HG02981 (cell line): ENCODE data around the gene CDS2.

Experiments used
- ATAC-seq: cut with Tn5 transposase; IDR thresholded peaks from one replicate; pipeline ENCODE4 v1.9.1; 2021; ENCODE audit warnings: mild to moderate bottlenecking, moderate library complexity; ENCODE audit not compliant: unreplicated experiment

The CDS2 gene

DNA sequence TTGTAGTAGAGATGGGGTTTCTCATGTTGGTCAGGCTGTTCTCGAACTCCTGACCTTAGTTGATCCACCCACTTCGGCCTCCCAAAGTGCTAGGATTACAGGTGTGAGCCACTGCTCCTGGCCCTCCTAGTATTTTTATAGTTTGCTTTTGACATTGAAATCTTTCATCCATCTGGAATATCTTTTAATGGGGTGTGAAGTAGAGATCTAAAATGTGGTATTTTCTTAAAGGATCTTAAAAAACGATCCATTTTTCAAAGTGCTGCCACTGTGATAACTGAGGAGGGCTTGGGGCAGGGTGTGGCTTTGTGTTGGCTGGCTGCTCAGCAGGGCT, 23.1 kb downstream of the CDS2 start:
- ATAC-seq, result no peak

DNA sequence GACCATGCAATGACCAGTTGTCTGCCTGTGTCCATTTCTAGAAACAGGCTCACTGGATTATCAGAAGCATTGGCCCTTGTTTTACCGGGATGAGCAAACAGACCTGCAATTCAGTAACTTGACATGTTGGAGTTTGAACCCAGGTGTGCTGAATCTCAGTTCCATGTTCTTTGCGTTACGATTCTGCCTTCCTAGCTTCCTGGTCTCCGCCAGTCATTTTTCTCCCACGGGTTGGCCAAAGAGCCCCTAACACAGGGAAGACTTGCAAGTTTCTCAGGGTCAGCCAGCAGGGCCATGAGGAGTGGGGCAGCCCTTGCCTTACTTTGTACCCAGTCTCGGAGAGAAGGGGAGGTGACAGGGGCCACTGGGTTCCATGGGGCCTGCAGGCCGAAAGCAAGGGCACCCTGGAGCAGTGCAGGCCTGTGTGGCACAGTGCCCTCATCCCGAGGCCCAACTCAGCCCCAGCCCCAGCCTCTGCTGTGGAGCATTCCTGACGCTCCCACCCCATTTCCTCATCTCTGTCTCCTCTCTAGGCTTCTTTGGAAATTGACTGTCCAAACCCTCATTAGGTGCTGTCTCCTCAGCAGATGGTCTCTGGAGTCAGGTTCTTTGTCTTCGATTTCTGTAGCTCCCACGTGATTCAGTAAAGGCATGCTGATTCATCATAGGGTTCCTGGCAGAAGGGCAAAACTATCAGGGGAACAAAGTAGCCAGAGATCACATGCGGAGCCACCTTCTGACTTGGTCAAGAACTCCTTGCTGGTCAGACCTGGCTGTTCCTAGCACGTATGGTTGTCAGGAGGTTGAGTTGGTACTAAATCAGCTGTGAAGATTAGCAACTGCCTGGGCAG, 23.6 kb downstream of the CDS2 start:
- ATAC-seq, result no peak

- ATAC-seq, result no peak
Observed at GRCh38 chr20:5153152-5153467, 26.3 kb downstream of the CDS2 start.

- no peak for ATAC-seq
Observed at GRCh38 chr20:5153612-5154542, 27.1 kb downstream of the CDS2 start.

- no peak for ATAC-seq
Observed at GRCh38 chr20:5154543-5154925, 27.7 kb downstream of the CDS2 start.

DNA sequence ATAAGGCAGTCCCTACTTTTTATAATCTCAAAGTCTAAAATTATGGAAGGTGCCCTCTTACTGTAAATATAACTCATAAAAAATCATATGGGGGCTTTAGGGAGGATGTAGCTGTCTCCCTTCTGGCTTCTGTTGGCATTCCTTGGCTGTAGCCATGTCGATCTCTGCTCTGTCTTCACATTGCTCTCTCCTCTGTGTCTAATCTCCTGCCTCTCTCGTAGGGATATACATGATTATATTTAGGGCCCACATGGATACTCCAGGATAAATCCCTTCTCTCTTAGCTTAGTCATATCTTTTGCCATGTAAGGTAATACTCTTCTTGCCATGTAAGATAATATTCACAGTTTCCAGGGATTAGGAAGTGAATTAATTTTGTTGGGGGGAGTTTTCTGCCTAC, 28.6 kb downstream of the CDS2 start:
- ATAC-seq, result no peak

DNA sequence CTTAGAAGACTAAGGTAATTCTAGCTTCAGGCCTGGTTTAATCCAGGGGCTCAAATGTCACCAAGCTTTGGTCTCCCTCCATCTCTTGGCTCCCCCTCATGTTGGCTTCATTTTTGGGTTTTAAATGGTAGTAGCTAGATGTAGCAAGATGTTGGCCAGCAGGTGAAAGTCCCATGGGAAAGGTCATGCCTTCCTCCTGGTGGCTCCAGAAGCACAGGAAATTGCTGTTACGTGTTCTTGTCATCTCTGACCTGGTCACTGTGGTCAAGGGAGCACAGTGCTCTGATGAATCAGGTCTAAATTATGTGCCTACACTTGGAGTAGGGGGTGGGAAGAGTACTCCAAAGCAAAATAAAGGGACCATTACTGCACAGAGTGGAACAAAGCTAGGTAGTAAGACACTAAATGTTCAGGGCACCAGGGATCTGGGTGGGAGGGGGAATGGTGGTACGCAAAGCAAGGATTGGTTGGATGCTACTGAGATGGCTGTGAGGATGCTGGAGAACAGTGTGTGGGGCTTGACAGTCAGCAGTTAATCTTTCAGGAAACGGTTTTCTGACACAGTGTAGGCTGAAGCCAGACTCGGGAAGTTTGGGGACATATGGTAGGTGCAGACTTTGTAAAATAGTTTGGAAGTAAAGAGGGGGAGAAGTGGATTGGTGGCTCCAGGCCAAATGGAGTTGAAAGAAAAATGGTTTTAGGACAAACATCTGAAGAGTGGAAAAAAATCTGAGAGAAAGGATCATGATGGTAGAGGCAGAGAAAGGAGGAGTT, 30.1 kb downstream of the CDS2 start:
- ATAC-seq, result no peak

GRCh38 chr20:5159928-5160327, 33.1 kb downstream of the CDS2 start:
- ATAC-seq, result no peak

DNA sequence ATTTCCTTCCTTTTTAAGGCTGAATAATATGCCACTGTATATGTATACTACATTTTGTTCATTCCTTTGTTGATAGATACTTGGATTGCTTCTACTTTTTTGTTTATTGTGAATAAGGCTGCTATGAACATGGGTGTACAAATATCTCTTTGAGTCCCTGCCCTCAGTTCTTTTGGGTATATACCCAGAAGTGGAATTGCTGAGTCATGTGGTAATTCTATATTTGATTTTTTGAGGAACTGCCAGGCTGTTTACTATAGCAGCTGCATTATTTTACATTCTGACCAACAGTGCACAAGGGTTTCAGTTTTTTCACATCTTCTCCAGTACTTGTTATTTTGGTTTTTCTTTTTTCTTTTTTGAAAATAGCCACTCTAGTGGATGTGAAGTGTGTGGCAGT, 34.1 kb downstream of the CDS2 start:
- ATAC-seq, result no peak

DNA sequence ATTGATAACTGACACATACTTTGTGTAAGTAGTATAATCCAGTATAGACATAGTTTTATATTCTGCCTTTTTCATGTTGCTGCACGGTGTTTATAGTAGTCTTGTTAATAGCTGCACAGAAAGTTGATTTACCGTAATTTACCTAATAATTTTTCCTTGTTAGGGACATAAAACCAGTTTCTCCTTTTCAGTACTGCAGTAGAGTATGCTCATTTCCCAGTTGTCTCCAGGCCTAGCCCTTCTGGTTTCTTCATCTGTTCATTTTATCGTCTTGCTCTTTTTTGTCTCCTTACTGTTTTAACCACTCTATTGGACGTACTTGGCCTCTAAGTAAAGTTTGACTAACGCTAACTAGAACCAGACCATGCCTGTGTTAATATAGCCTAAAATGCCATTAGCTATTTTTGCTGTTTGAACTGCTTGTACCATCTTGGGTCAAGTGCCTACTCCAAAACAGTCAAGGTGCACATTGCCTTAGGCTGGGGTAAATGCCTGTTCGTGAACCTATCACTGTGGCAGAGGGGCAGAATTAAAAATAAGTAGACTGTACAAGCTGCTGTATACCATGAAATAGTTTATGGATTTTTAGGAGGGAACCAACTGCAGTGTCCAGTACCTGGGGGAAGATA, 34.8 kb downstream of the CDS2 start:
- no peak for ATAC-seq

GRCh38 chr20:5164645-5165625, 38.1 kb downstream of the CDS2 start:
- ATAC-seq, result no peak

DNA sequence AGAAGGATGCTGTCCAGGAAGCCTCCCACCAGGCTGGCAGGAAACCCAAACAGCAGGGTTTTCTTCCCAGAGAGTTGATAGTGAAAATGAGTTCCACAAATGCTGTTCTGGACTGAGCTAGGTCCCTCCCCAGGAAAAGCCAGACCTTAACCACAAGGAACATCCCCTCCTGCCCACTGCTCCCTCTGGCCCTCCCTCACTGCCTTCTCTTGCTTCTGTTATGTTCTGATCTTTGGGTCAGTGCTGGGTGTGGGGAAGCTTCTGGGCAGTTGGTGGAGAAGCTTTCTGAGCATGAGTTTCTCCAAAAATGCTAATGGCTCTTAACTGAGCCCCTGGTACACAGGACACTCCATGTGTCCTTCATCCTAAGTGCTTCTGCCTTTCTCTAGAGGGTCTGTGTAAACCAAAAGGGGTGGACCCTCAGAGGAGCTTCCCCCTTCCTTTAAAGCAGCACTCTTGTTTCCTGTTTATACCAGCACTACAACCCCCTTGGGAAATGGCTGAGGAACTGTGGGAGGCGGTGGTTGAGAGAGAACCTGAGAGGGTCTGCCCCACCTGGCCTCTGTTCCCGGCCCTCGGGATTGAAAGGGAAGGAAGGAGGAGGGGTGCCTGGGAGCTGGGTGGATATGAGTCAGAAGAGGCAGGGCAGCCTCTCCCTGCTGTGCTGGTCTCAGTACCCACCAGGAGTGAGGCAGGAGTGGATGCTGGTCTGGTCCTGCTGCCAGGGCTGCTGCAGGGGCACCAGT, 42.0 kb downstream of the CDS2 start:
- no peak for ATAC-seq

- ATAC-seq, result no peak
Observed at GRCh38 chr20:5170341-5170740, 43.5 kb downstream of the CDS2 start.

GRCh38 chr20:5171064-5171789, 44.4 kb downstream of the CDS2 start:
- ATAC-seq, result no peak

DNA sequence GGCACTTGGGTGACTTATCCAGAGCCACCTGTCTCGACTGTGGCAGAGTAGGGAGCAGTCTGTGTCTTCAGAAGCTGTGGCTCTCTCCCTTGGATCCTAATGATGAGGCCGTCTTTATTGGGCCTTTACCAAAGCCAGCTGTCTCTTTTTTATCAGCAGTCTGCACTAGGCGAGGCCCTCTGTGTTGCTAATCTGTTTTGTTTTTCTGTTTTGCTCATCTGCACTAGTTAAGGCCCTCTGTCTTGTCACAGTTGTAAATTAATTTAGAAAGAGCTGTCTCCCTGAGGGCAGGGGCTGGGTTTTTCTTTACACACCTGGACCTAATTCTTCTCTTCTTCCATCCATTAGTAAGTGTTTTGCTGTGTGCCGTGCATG, 45.0 kb downstream of the CDS2 start:
- no peak for ATAC-seq

DNA sequence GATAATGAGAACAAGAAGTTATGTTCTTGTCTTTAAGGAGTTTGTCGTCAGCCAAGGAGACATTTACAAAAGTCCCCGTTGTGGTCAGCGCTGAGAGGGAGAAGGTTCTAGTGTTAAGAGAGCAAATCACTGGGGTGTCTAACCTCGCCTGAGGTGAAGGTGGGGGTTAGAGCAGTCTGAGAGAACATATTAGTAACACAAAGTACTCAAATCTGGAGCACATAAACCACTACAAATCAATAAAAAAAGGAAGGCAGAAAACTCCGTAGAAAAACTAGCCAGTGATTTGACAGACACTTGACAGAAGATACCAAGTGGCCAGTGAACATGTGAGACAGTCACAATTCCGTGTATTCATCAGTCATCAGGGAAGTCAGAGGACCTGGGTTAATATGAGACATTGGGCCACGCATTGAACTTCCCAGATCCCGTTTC, 45.4 kb downstream of the CDS2 start:
- no peak for ATAC-seq

GRCh38 chr20:5172903-5173463, 46.2 kb downstream of the CDS2 start:
- ATAC-seq, result no peak

- no peak for ATAC-seq
Observed at GRCh38 chr20:5173751-5174150, 46.9 kb downstream of the CDS2 start.
